Measurements from ENCODE around the gene PROKR2.

PROKR2 gene

GRCh38 chr20:5279661-5280060, 37.1 kb downstream of the PROKR2 start:
- DNase-seq = no peak

GRCh38 chr20:5272268-5272667, 44.5 kb downstream of the PROKR2 start:
- no peak for DNase-seq

- DNase-seq = no peak
Measured at GRCh38 chr20:5270603-5271002, 46.2 kb downstream of the PROKR2 start.

- DNase-seq = no peak
Measured at GRCh38 chr20:5268449-5268848, 48.3 kb downstream of the PROKR2 start.

- no peak for DNase-seq
Measured at GRCh38 chr20:5267092-5267491, 49.7 kb downstream of the PROKR2 start.
